HG03457 (cell line): ENCODE data around the gene GNL2.

ENCODE experiments used
- ATAC-seq: cut with Tn5 transposase; IDR thresholded peaks from one replicate; pipeline ENCODE4 v1.9.1; 2021; ENCODE audit warnings: moderate number of reproducible peaks; ENCODE audit not compliant: unreplicated experiment

The GNL2 gene

DNA sequence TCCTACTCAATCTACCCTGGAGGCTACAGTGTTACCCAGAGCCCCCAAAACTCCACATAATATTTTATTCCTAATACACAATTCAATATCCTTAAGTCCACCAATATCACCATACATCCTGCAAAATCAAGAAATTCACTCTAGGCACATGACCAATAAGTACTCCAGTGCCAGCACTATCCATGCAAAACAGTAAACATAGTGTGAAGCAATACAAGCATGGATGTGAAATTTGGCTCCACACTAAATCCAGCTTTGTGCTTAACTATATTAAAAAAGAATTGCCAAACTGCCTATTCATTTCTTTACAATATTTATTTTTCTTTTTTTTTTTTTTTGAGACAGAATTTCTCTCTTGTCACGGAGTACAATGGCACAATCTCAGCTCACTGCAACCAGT lies 78.2 kb downstream of the GNL2 start:
- no peak for ATAC-seq
